ENCODE measurements around the gene COL18A1. TPM values are rescaled to one million over a fixed set of nuclear protein-coding genes. Genes with fewer than 3 reads are reported as not detected.

Gene COL18A1
- total RNA-seq, 1 experiment from 2014 or later = 0.11 TPM

GRCh38 chr21:45532826-45533360 lies 127.9 kb downstream of the COL18A1 start:
- Histone ChIP-seq H3K9ac (ENCODE audit: low read length) (no peak overlapping the region), H3K4me1 (ENCODE audit: low read length) (no peaks in the 10 kb centered on the region), H3K9me2 (replicated peaks; ENCODE audit: insufficient read depth, low read length) (no peaks in the 10 kb centered on the region), H3K9me3 (ENCODE audit: low read length) (no peaks in the 10 kb centered on the region), H4K20me1 (ENCODE audit: insufficient read depth, low read depth, low read length) (no peaks in the 10 kb centered on the region), H2AFZ (ENCODE audit: low read length) (no peak overlapping the region), H3K79me2 (ENCODE audit: low read length) (0 out of 2 replicates have a peak, but pooled peaks cover 2% of the 10 kb centered on the region), H3K27ac (ENCODE audit: low read length) (no peak overlapping the region), H3K27me3 (ENCODE audit: low read length) (no peaks in the 10 kb centered on the region), H3K4me3 (ENCODE audit: low read length) (no peak overlapping the region), H3K36me3 (ENCODE audit: insufficient read depth, low read length) (0 out of 2 replicates have a peak, but pooled peaks cover 5% of the 10 kb centered on the region), H3K4me2 (ENCODE audit: low read depth, low read length, poor library complexity, severe bottlenecking) (no peak overlapping the region)
- no peak for DNase-seq

DNA sequence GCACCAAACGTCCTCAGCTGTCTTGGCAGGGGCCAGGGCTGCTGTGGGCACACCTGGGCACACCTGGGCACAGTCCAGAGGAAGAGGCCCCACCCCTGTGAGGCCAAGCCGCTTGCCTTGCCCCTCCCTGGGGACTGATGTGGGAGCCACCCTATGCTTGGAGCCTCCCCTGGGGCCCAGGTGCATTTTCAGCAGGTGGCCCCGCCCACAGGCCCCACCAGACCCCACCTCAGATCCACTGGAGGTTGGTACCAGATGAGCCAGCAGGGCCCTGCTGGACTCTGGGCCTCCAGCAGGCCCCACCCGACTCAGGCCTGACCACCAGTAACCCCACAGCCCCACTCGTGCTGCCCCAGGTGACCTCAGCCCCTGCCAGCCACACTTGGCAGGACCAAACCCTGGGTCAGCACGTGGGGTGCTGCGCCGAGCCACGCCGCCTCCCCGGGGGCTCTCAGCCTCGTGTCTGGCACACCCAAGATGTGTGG lies 128.4 kb downstream of the COL18A1 start:
- no peak for DNase-seq
- Histone ChIP-seq H3K9ac (ENCODE audit: low read length) (no peak overlapping the region), H3K9me3 (ENCODE audit: low read length) (no peaks in the 10 kb centered on the region), H3K36me3 (ENCODE audit: insufficient read depth, low read length) (0 out of 2 replicates have a peak, but pooled peaks cover 5% of the 10 kb centered on the region), H3K4me2 (ENCODE audit: low read depth, low read length, poor library complexity, severe bottlenecking) (no peak overlapping the region), H3K4me1 (ENCODE audit: low read length) (no peaks in the 10 kb centered on the region), H3K9me2 (replicated peaks; ENCODE audit: insufficient read depth, low read length) (no peaks in the 10 kb centered on the region), H2AFZ (ENCODE audit: low read length) (no peak overlapping the region), H3K79me2 (ENCODE audit: low read length) (0 out of 2 replicates have a peak, but pooled peaks cover 2% of the 10 kb centered on the region), H4K20me1 (ENCODE audit: insufficient read depth, low read depth, low read length) (no peaks in the 10 kb centered on the region), H3K27me3 (ENCODE audit: low read length) (no peaks in the 10 kb centered on the region), H3K27ac (ENCODE audit: low read length) (no peak overlapping the region), H3K4me3 (ENCODE audit: low read length) (no peak overlapping the region)

DNA sequence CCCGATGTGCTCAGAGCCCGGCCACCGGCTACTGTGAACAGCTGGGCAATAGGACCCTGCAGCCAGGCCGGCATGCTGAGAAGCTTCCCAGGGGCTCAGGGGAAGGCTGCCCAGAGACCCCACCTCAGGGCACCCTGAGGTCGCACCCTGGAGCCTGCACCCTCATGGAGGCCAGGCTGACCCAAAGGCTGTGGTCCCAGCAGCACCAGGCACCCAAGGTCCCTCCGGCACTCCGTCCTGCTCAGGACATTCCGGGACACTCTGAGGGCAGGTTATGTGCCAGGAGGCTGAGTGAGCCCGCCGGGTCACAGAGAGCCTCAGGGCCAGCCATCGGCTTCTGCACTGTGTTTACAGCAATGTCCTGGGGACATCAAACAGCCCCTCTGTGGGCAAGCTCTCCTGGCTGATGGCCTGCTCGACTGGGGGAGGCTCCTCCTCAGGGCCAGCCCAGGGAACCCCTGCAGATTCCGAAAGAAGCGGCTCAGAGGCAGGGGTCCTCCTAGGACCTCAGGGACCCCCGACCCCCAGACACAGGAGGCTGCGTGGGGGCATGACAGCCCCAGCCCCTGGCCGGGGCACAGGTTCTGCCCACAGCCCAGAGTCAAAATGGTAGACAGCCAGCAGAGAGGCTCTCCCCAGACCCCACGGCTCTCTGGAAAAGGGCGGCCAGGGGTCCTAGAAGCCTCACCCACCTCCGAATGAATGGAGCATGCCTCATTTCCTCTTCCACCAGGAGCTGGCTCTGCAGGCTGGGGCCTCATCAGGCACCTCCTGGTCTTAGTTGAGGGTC lies 129.1 kb downstream of the COL18A1 start:
- Histone ChIP-seq H3K9me2 (replicated peaks; ENCODE audit: insufficient read depth, low read length) (no peaks in the 10 kb centered on the region), H4K20me1 (ENCODE audit: insufficient read depth, low read depth, low read length) (no peaks in the 10 kb centered on the region), H3K4me2 (ENCODE audit: low read depth, low read length, poor library complexity, severe bottlenecking) (no peak overlapping the region), H3K79me2 (ENCODE audit: low read length) (peaks cover 6% of the 10 kb centered on the region; the same call in 1 of the 2 replicates), H3K27me3 (ENCODE audit: low read length) (no peaks in the 10 kb centered on the region), H3K9me3 (ENCODE audit: low read length) (no peaks in the 10 kb centered on the region), H3K36me3 (ENCODE audit: insufficient read depth, low read length) (0 out of 2 replicates have a peak, but pooled peaks cover 5% of the 10 kb centered on the region), H2AFZ (ENCODE audit: low read length) (no peak overlapping the region), H3K9ac (ENCODE audit: low read length) (no peak overlapping the region), H3K4me1 (ENCODE audit: low read length) (no peaks in the 10 kb centered on the region), H3K27ac (ENCODE audit: low read length) (no peak overlapping the region), H3K4me3 (ENCODE audit: low read length) (no peak overlapping the region)
- no peak for DNase-seq

GRCh38 chr21:45534636-45535331 lies 129.8 kb downstream of the COL18A1 start:
- no peak for DNase-seq
- Histone ChIP-seq H2AFZ (ENCODE audit: low read length) (no peak overlapping the region), H3K9me3 (ENCODE audit: low read length) (no peaks in the 10 kb centered on the region), H3K9me2 (replicated peaks; ENCODE audit: insufficient read depth, low read length) (no peaks in the 10 kb centered on the region), H3K4me2 (ENCODE audit: low read depth, low read length, poor library complexity, severe bottlenecking) (no peak overlapping the region), H3K36me3 (ENCODE audit: insufficient read depth, low read length) (0 out of 2 replicates have a peak, but pooled peaks cover 3% of the 10 kb centered on the region), H3K79me2 (ENCODE audit: low read length) (peaks cover 12% of the 10 kb centered on the region), H3K4me3 (ENCODE audit: low read length) (no peak overlapping the region), H3K27me3 (ENCODE audit: low read length) (no peaks in the 10 kb centered on the region), H3K9ac (ENCODE audit: low read length) (no peak overlapping the region), H3K4me1 (ENCODE audit: low read length) (no peaks in the 10 kb centered on the region), H4K20me1 (ENCODE audit: insufficient read depth, low read depth, low read length) (no peaks in the 10 kb centered on the region), H3K27ac (ENCODE audit: low read length) (no peak overlapping the region)

- no peaks in the 10 kb centered on the region for H3K36me3 ChIP-seq (ENCODE audit: insufficient read depth, low read length)
- peaks cover 2% of the 10 kb centered on the region for H3K4me1 ChIP-seq (ENCODE audit: low read length)
- H3K27ac ChIP-seq (ENCODE audit: low read length) = no peak overlapping the region
- H4K20me1 ChIP-seq (ENCODE audit: insufficient read depth, low read depth, low read length) = no peaks in the 10 kb centered on the region
- H3K9ac ChIP-seq (ENCODE audit: low read length) = no peak overlapping the region
- H3K9me2 ChIP-seq (replicated peaks; ENCODE audit: insufficient read depth, low read length) = no peaks in the 10 kb centered on the region
- H3K79me2 ChIP-seq (ENCODE audit: low read length) = peaks cover 19% of the 10 kb centered on the region
- H3K4me3 ChIP-seq (ENCODE audit: low read length) = no peak overlapping the region
- no peak overlapping the region for H3K4me2 ChIP-seq (ENCODE audit: low read depth, low read length, poor library complexity, severe bottlenecking)
- DNase-seq = no peak
- H3K9me3 ChIP-seq (ENCODE audit: low read length) = no peaks in the 10 kb centered on the region
- no peak overlapping the region for H2AFZ ChIP-seq (ENCODE audit: low read length)
- H3K27me3 ChIP-seq (ENCODE audit: low read length) = no peaks in the 10 kb centered on the region
These were observed 130.5 kb downstream of the COL18A1 start for GRCh38 chr21:45535341-45536081.

GRCh38 chr21:45536301-45537081 lies 131.5 kb downstream of the COL18A1 start:
- Histone ChIP-seq H3K9ac (ENCODE audit: low read length) (no peak overlapping the region), H3K27me3 (ENCODE audit: low read length) (no peaks in the 10 kb centered on the region), H4K20me1 (ENCODE audit: insufficient read depth, low read depth, low read length) (no peaks in the 10 kb centered on the region), H3K4me2 (ENCODE audit: low read depth, low read length, poor library complexity, severe bottlenecking) (no peak overlapping the region), H3K36me3 (ENCODE audit: insufficient read depth, low read length) (no peaks in the 10 kb centered on the region), H3K9me2 (replicated peaks; ENCODE audit: insufficient read depth, low read length) (no peaks in the 10 kb centered on the region), H3K79me2 (ENCODE audit: low read length) (peaks cover 29% of the 10 kb centered on the region), H3K9me3 (ENCODE audit: low read length) (no peaks in the 10 kb centered on the region), H2AFZ (ENCODE audit: low read length) (no peak overlapping the region), H3K27ac (ENCODE audit: low read length) (no peak overlapping the region), H3K4me3 (ENCODE audit: low read length) (no peak overlapping the region), H3K4me1 (ENCODE audit: low read length) (peaks cover 7% of the 10 kb centered on the region)
- no peak for DNase-seq

DNA sequence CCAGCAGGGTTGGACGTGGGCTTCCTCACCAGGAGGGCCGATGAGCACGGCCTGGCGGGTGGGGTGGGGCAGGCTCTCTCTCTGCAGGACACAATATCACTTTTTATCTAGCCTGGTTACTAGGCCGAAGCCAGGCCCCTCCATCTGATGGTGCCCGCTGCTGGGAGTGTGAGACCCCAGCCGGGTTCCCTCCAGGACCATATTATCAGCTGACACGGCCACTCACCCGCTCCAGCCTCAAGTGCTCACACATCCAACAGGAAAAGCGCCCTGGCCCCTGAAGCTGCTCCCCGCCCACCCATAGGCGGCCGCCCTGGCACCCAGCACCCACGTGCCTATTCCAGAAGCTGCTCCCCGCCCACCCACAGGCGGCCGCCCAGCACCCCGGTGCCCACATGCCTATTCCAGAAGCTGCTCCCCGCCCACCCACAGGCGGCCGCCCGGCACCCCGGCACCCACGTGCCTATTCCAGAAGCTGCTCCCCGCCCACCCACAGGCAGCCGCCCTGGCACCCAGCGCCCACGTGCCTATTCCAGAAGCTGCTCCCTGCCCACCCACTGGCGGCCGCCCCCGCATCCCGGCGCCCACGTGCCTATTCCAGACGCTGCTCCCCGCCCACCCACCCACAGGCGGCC lies 132.3 kb downstream of the COL18A1 start:
- Histone ChIP-seq H4K20me1 (ENCODE audit: insufficient read depth, low read depth, low read length) (no peaks in the 10 kb centered on the region), H3K4me3 (ENCODE audit: low read length) (no peak overlapping the region)

More for the DNA sequence above, 132.3 kb downstream of the COL18A1 start:
- Histone ChIP-seq H3K79me2 (ENCODE audit: low read length) (peaks cover 31% of the 10 kb centered on the region), H3K27me3 (ENCODE audit: low read length) (no peaks in the 10 kb centered on the region), H3K9ac (ENCODE audit: low read length) (no peak overlapping the region), H2AFZ (ENCODE audit: low read length) (no peak overlapping the region), H3K36me3 (ENCODE audit: insufficient read depth, low read length) (no peaks in the 10 kb centered on the region), H3K9me2 (replicated peaks; ENCODE audit: insufficient read depth, low read length) (no peaks in the 10 kb centered on the region), H3K4me1 (ENCODE audit: low read length) (peaks cover 7% of the 10 kb centered on the region), H3K9me3 (ENCODE audit: low read length) (no peaks in the 10 kb centered on the region), H3K4me2 (ENCODE audit: low read depth, low read length, poor library complexity, severe bottlenecking) (no peak overlapping the region), H3K27ac (ENCODE audit: low read length) (no peak overlapping the region)
- no peak for DNase-seq
